Dermis blood vessel endothelial cell (primary cell): ENCODE data around the gene DNAJB13. TPM values are rescaled to one million over a fixed set of nuclear protein-coding genes. Genes with fewer than 3 reads are reported as not detected.
"Not testable (repeated sequence)": the region's sequence is repeated elsewhere in the genome, so short reads cannot be mapped to it uniquely, and the experiment has no call there.

Source experiments
- DNase-seq: peaks from one replicate; pipeline ENCODE4 v3.0.0; 2010
- total RNA-seq: library from RNA; depleted of rRNA; stranded (reverse); fragments of >200 nt; gene quantifications from 2 replicates; pipeline ENCODE4 v1.2.3, GENCODE V29; 2014

Gene DNAJB13
- total RNA-seq, result not detected in 2 replicates

GRCh38 chr11:73950869-73951710, at the start of gene DNAJB13:
TSS of gene DNAJB13 (plus strand) at chr11:73951026. CDS start at chr11:73951070, 44 bp downstream.
- peak; percentile 62 for DNase-seq

GRCh38 chr11:73902303-73902702, 48.5 kb upstream of the DNAJB13 start:
- DNase-seq, result no peak

- DNase-seq, result peak; percentile 22
Measured at GRCh38 chr11:73907191-73907590, 43.6 kb upstream of the DNAJB13 start.

GRCh38 chr11:73912026-73912425, 38.8 kb upstream of the DNAJB13 start:
- DNase-seq, result no peak

GRCh38 chr11:73913472-73913871, 37.4 kb upstream of the DNAJB13 start:
- no peak for DNase-seq

- no peak for DNase-seq
Measured at GRCh38 chr11:73914284-73914683, 36.5 kb upstream of the DNAJB13 start.

GRCh38 chr11:73916435-73916834, 34.4 kb upstream of the DNAJB13 start:
- peak; percentile 5 for DNase-seq

GRCh38 chr11:73921180-73921579, 29.6 kb upstream of the DNAJB13 start:
- no peak for DNase-seq

GRCh38 chr11:73929388-73929787, 21.4 kb upstream of the DNAJB13 start:
- DNase-seq, result no peak

- peak; percentile 87 for DNase-seq
Measured at GRCh38 chr11:73931039-73931645, 19.7 kb upstream of the DNAJB13 start.

GRCh38 chr11:73931951-73932350, 18.9 kb upstream of the DNAJB13 start:
- no peak for DNase-seq

- DNase-seq, result no peak
Measured at GRCh38 chr11:73932781-73933180, 18.0 kb upstream of the DNAJB13 start.

GRCh38 chr11:73936047-73936446, 14.8 kb upstream of the DNAJB13 start:
- DNase-seq, result not testable (repeated sequence)

- DNase-seq, result no peak
Measured at GRCh38 chr11:73939096-73939495, 11.7 kb upstream of the DNAJB13 start.

- no peak for DNase-seq
Measured at GRCh38 chr11:73940801-73941570, 9.8 kb upstream of the DNAJB13 start.

- DNase-seq, result peak; percentile 91
Measured at GRCh38 chr11:73942010-73942409, 8.8 kb upstream of the DNAJB13 start.

GRCh38 chr11:73944085-73944484, 6.7 kb upstream of the DNAJB13 start:
- no peak for DNase-seq

GRCh38 chr11:73944901-73945300, 5.9 kb upstream of the DNAJB13 start:
- DNase-seq, result no peak

GRCh38 chr11:73945396-73945795, 5.4 kb upstream of the DNAJB13 start:
- DNase-seq, result no peak

- no peak for DNase-seq
Measured at GRCh38 chr11:73946798-73947458, 3.9 kb upstream of the DNAJB13 start.

- no peak for DNase-seq
Measured at GRCh38 chr11:73949246-73949645, 1.6 kb upstream of the DNAJB13 start.

GRCh38 chr11:73949912-73950311, 914 bp upstream of the DNAJB13 start:
- no peak for DNase-seq

GRCh38 chr11:73951797-73952196, 971 bp downstream of the DNAJB13 start:
- DNase-seq, result no peak
